ENCODE data around the gene NACC1. TPM values are rescaled to one million over a fixed set of nuclear protein-coding genes. Genes with fewer than 3 reads are reported as not detected.

NACC1 gene
- total and polyA plus RNA-seq, 2 of the 13 experiments (the other 11 are each of a cell fraction or from before 2014, with no cell fraction given) = 31.8 to 42.3 TPM

- no peak for TF ChIP-seq MTF2 (CRISPR knock-in tag; IDR thresholded peaks at IDR 0.05; ENCODE audit: borderline replicate concordance)
- TF ChIP-seq ZBTB25 (CRISPR knock-in tag; IDR thresholded peaks at IDR 0.05) = no peak
- TF ChIP-seq HBP1 (CRISPR knock-in tag; IDR thresholded peaks at IDR 0.05; ENCODE audit: low read depth) = no peak; the same call in 1 of the 2 replicates
These were observed 545 bp downstream of the NACC1 start (continued) for GRCh38 chr19:13118424-13119193.

- no TSS peak for BruUV-seq (replicated peaks)
- in situ Hi-C loops (cut with HindIII; ENCODE audit: extremely low pct_ligation_motif_present, low pct_unique_long_range_greater_than_20kb) (loop anchor here (5.0 kb wide), 1 partner anchor 33 kb away; the partner anchor contains the start of genes IER2 and STX10), intact Hi-C loops (cut with micrococcal nuclease; ENCODE audit: unreplicated experiment) (loop anchor here (5.0 kb wide), 1 partner anchor 33 kb away; the partner anchor contains the start of genes IER2 and STX10)
- Histone ChIP-seq H3K27me3 (ENCODE audit: control insufficient read depth in 1 of 2, insufficient read depth in 2 of 2, low read length in 2 of 2) (no peaks in the 10 kb centered on the region; a peak in 1 of 5 replicates), H3K79me2 (ENCODE audit: insufficient read depth, low read length) (peaks cover 74% of the 10 kb centered on the region), H3K4me2 (ENCODE audit: low read depth, low read length) (peak overlapping the region; percentile 85), H3K27ac (ENCODE audit: extremely low read length, insufficient read depth, low read length) (peak overlapping the region; percentile 91), H3K4me3 (replicated peaks in 1 of 3; ENCODE audit: insufficient read depth in 1 of 3, low read depth in 2 of 3, low read length in 3 of 3) (peak overlapping the region in 2 of 3 experiments; percentile 95 to 99; a peak in 2 of 6 replicates), H3K4me1 (ENCODE audit: insufficient read depth, low read length) (peaks cover 41% of the 10 kb centered on the region), H3K36me3 (replicated peaks in 1 of 2; ENCODE audit: control insufficient read depth in 1 of 2, insufficient read depth in 2 of 2, low read length in 2 of 2) (peaks cover 8 to 32% of the 10 kb centered on the region in 2 experiments; a peak in 4 of 5 replicates), H4K20me1 (ENCODE audit: insufficient read depth, low read length) (peaks cover 22% of the 10 kb centered on the region), H2AFZ (ENCODE audit: low read length) (no peak overlapping the region), H3K9ac (ENCODE audit: insufficient read depth, low read depth, low read length) (peak overlapping the region; percentile 99; the same call in 1 of the 2 replicates), H3K9me3 (ENCODE audit: low read length) (no peaks in the 10 kb centered on the region)
- ChIA-PET POLR2A (interaction anchor here (1.0 to 2.5 kb wide), 3 partner anchors 9 to 33 kb away, joined by 5 to 20 read pairs (median 9); partner anchors contain the start of genes IER2 and STX10), CTCF (ENCODE audit: low intra/inter-chr PET ratio, low total read pairs) (no interaction called here)
- FAIRE-seq (no peak), ATAC-seq (no peak), DNase-seq (ENCODE audit: low spot score) (no peak)
- no peak for TF ChIP-seq ATAD3A (CRISPR knock-in tag; IDR thresholded peaks at IDR 0.05)
- peak; percentile 44 for TF ChIP-seq AGO2 (optimal IDR thresholded peaks at IDR 0.05; ENCODE audit: low read depth, low read length)
- 86% methylated on average over 2 of the region's 8 CpGs for WGBS (ENCODE audit: low lambda C conversion rate)
These were observed 1.6 kb downstream of the NACC1 start for GRCh38 chr19:13119627-13120026.

Measured in HepG2 (cell line).